ENCODE data around the gene SPTBN5. TPM values are rescaled to one million over a fixed set of nuclear protein-coding genes. Genes with fewer than 3 reads are reported as not detected.

SPTBN5 gene
- total RNA-seq, 1 experiment from 2014 or later: 1.2 TPM

GRCh38 chr15:41844814-41845213 lies 49.0 kb downstream of the SPTBN5 start (continued):
- TF ChIP-seq OVOL2 (CRISPR knock-in tag; IDR thresholded peaks at IDR 0.05; ENCODE audit: borderline replicate concordance) (no peak), ZBTB21 (CRISPR knock-in tag; IDR thresholded peaks at IDR 0.05; ENCODE audit: borderline replicate concordance) (no peak), RORB (CRISPR knock-in tag; IDR thresholded peaks at IDR 0.05) (no peak), AFF4 (CRISPR knock-in tag; IDR thresholded peaks at IDR 0.05; ENCODE audit: borderline replicate concordance) (no peak), ZNF671 (CRISPR knock-in tag; IDR thresholded peaks at IDR 0.05) (no peak), SP1 (CRISPR knock-in tag; conservative IDR thresholded peaks at IDR 0.05) (no peak)

- ATAC-seq (no peak), DNase-seq (ENCODE audit: low spot score) (no peak)
- Mint-ChIP-seq H3K27me3 (ENCODE audit: low read depth) (no peaks in the 10 kb centered on the region), H3K4me1 (no peaks in the 10 kb centered on the region), H3K36me3 (peaks cover 8% of the 10 kb centered on the region), H3K4me3 (no peak overlapping the region), H3K9me3 (no peaks in the 10 kb centered on the region), H3K27ac (no peak overlapping the region)
- ChIA-PET POLR2A (no interaction called here), CTCF (interaction anchor here (0.9 to 1.2 kb wide), 2 partner anchors 61 to 69 kb away, joined by 3 read pairs; partner anchors contain the start of gene MAPKBP1)
- no peak for TF ChIP-seq FOXP4 (CRISPR knock-in tag; IDR thresholded peaks at IDR 0.05)
- no peak for TF ChIP-seq ATF1 (CRISPR knock-in tag; IDR thresholded peaks at IDR 0.05)
- TF ChIP-seq MXD4 (CRISPR knock-in tag; IDR thresholded peaks at IDR 0.05; ENCODE audit: borderline replicate concordance): no peak
Observed at GRCh38 chr15:41843571-41843970, 50.3 kb downstream of the SPTBN5 start.

DNA sequence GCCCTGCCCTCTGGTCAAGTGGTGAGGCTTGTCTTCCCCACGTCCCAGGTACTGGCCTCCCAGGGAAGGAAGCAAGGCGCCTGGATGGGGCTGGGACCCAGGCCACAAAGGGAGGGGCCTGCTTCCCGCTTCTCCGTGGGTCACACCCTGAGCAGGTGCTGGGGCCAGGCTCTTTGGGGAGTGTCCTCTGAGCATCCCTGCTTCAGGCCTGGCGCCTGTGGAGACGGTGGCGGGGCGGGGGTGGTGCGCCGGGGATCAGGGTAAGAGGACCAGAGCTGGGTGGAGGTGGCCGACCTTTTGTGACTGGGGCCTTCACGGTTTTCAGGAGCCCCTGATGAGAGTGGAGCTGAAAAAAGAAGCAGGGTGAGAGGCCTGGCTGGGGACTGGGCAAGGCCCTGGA lies 51.6 kb downstream of the SPTBN5 start:
- no peak overlapping the region for H3K27ac Mint-ChIP-seq
- CTCF ChIA-PET: interaction anchor here (0.7 kb wide), 1 partner anchor 62 kb away, joined by 3 read pairs; no protein-coding TSS in a partner anchor
- ATAC-seq (peak; percentile 15), DNase-seq (ENCODE audit: low spot score) (no peak)
- H3K4me3 Mint-ChIP-seq: no peak overlapping the region
- no peaks in the 10 kb centered on the region for H3K9me3 Mint-ChIP-seq
- no peaks in the 10 kb centered on the region for H3K27me3 Mint-ChIP-seq (ENCODE audit: low read depth)
- H3K36me3 Mint-ChIP-seq: peaks cover 2% of the 10 kb centered on the region; the same call in 1 of the 2 replicates
- POLR2A ChIA-PET: no interaction called here
- H3K4me1 Mint-ChIP-seq: no peaks in the 10 kb centered on the region
- TF ChIP-seq GTF2I (CRISPR knock-in tag; conservative IDR thresholded peaks at IDR 0.05): no peak
- TF ChIP-seq, protein P1, sequence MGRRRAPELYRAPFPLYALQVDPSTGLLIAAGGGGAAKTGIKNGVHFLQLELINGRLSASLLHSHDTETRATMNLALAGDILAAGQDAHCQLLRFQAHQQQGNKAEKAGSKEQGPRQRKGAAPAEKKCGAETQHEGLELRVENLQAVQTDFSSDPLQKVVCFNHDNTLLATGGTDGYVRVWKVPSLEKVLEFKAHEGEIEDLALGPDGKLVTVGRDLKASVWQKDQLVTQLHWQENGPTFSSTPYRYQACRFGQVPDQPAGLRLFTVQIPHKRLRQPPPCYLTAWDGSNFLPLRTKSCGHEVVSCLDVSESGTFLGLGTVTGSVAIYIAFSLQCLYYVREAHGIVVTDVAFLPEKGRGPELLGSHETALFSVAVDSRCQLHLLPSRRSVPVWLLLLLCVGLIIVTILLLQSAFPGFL (CRISPR knock-in tag; IDR thresholded peaks at IDR 0.05; ENCODE audit: borderline replicate concordance): no peak
- no peak for TF ChIP-seq FOXK1 (CRISPR knock-in tag; IDR thresholded peaks at IDR 0.05)
- no peak for TF ChIP-seq NR3C1 (CRISPR knock-in tag; conservative IDR thresholded peaks at IDR 0.05; ENCODE audit: low read depth)
- TF ChIP-seq MAX (CRISPR knock-in tag; IDR thresholded peaks at IDR 0.05): no peak
- no peak for TF ChIP-seq ZNF138 (CRISPR knock-in tag; conservative IDR thresholded peaks at IDR 0.05)
- TF ChIP-seq ZNF219 (CRISPR knock-in tag; IDR thresholded peaks at IDR 0.05; ENCODE audit: borderline replicate concordance): no peak
- no peak for TF ChIP-seq MXD4 (CRISPR knock-in tag; IDR thresholded peaks at IDR 0.05; ENCODE audit: borderline replicate concordance)
- TF ChIP-seq, protein P2, sequence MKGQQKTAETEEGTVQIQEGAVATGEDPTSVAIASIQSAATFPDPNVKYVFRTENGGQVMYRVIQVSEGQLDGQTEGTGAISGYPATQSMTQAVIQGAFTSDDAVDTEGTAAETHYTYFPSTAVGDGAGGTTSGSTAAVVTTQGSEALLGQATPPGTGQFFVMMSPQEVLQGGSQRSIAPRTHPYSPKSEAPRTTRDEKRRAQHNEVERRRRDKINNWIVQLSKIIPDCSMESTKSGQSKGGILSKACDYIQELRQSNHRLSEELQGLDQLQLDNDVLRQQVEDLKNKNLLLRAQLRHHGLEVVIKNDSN (CRISPR knock-in tag; IDR thresholded peaks at IDR 0.05): no peak
- no peak for TF ChIP-seq AR (CRISPR knock-in tag; IDR thresholded peaks at IDR 0.05)
- no peak for TF ChIP-seq ERG (CRISPR knock-in tag; IDR thresholded peaks at IDR 0.05)
- TF ChIP-seq FOXP1 (CRISPR knock-in tag; IDR thresholded peaks at IDR 0.05; ENCODE audit: borderline replicate concordance): no peak
- no peak for TF ChIP-seq ZNF423 (CRISPR knock-in tag; IDR thresholded peaks at IDR 0.05)
